ENCODE measurements around the gene TTC33. TPM values are rescaled to one million over a fixed set of nuclear protein-coding genes. Genes with fewer than 3 reads are reported as not detected.

Gene TTC33
- total RNA-seq, 1 experiment from 2014 or later, result 30.2 TPM

- no peak for DNase-seq
- no peaks in the 10 kb centered on the region for H3K36me3 ChIP-seq (ENCODE audit: low read depth)
- no peaks in the 10 kb centered on the region for H3K9me3 ChIP-seq (ENCODE audit: insufficient read depth, low read depth)
- no peak overlapping the region for H2AFZ ChIP-seq
- no peaks in the 10 kb centered on the region for H3K79me2 ChIP-seq (ENCODE audit: low read depth)
- BruUV-seq (replicated peaks), result no TSS peak
- no peak for TF ChIP-seq CTCF (conservative IDR thresholded peaks at IDR 0.05)
- TF ChIP-seq EZH2 (IDR thresholded peaks at IDR 0.05; ENCODE audit: low read depth), result no peak
- intact Hi-C loops (cut with micrococcal nuclease; ENCODE audit: unreplicated experiment), result no loop called here
- no peak overlapping the region for H3K4me3 ChIP-seq
- H3K4me1 ChIP-seq (replicated peaks; ENCODE audit: insufficient read depth), result no peaks in the 10 kb centered on the region
- H3K9me2 ChIP-seq (ENCODE audit: insufficient read depth), result no peaks in the 10 kb centered on the region
- H3K4me2 ChIP-seq, result no peak overlapping the region
- H3K27ac ChIP-seq, result no peak overlapping the region
- H3F3A ChIP-seq (ENCODE audit: insufficient read depth, low read depth), result no peaks in the 10 kb centered on the region
- H4K20me1 ChIP-seq (ENCODE audit: insufficient read depth), result no peaks in the 10 kb centered on the region
- H3K27me3 ChIP-seq (ENCODE audit: insufficient read depth, low read depth), result no peaks in the 10 kb centered on the region
- ChIA-PET POLR2A (ENCODE audit: unreplicated experiment) (no interaction called here), CTCF (interaction anchor here (0.7 kb wide), 1 partner anchor 17 kb away, joined by 3 read pairs; no protein-coding TSS in a partner anchor)
Measured at GRCh38 chr5:40501711-40502444, 253.9 kb downstream of the TTC33 start.

DNA sequence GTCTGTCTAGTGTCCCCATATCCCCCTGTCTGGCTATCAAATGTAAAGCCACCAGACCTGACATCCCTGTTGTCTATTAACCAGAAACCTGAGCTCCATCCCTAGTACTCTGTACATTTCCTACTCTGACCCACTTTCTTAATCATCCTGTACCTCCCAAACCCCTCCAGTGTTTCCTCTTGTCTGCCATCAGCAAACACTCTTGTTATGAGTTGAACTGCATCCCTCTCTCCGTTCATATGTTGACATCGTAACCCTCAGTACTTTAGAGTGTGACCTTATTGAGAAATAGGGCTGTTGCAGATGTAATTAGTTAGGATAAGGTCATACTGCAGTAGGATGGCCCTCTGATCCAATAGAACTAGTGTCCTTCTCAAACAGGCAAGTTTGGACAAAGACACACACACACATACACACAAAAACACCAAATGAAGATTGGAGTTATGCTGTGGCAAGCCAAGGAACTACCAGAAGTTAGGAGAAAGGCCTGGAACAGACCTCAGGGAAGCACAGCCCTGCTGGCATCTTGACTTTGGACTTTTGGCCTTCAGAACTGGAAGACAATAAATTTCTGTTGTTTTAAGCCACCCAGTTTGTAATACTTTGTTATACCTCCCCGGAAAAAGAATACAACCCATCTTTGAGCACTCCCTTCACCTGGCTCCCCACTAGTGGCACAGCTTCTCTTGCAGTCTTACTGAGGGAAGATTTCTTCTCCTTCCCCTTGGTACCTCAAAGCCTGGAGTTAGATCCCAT lies 256.1 kb downstream of the TTC33 start:
- H2AFZ ChIP-seq, result no peak overlapping the region

GRCh38 chr5:40499007-40499406 lies 256.8 kb downstream of the TTC33 start:
- intact Hi-C loops (cut with micrococcal nuclease; ENCODE audit: unreplicated experiment), result loop anchor here (5.0 kb wide), 1 partner anchor 112 kb away; no protein-coding TSS in a partner anchor
- Histone ChIP-seq H3K36me3 (ENCODE audit: low read depth) (no peaks in the 10 kb centered on the region), H3K9me3 (ENCODE audit: insufficient read depth, low read depth) (0 out of 2 replicates have a peak, but pooled peaks cover under 1% of the 10 kb centered on the region), H3K79me2 (ENCODE audit: low read depth) (no peaks in the 10 kb centered on the region), H3K27ac (no peak overlapping the region), H3K27me3 (ENCODE audit: insufficient read depth, low read depth) (no peaks in the 10 kb centered on the region), H3K4me1 (replicated peaks; ENCODE audit: insufficient read depth) (no peaks in the 10 kb centered on the region), H3K9me2 (ENCODE audit: insufficient read depth) (no peaks in the 10 kb centered on the region), H3K4me3 (no peak overlapping the region), H3K4me2 (no peak overlapping the region), H4K20me1 (ENCODE audit: insufficient read depth) (no peaks in the 10 kb centered on the region), H2AFZ (no peak overlapping the region), H3F3A (ENCODE audit: insufficient read depth, low read depth) (no peaks in the 10 kb centered on the region)
- no peak for DNase-seq
- POLR2A ChIA-PET (ENCODE audit: unreplicated experiment), result no interaction called here
- no TSS peak for BruUV-seq (replicated peaks)
- TF ChIP-seq EZH2 (IDR thresholded peaks at IDR 0.05; ENCODE audit: low read depth), result no peak
- TF ChIP-seq CTCF (conservative IDR thresholded peaks at IDR 0.05), result no peak
- CTCF ChIA-PET, result no interaction called here

More for the DNA sequence above, 256.1 kb downstream of the TTC33 start:
- Histone ChIP-seq H3K36me3 (ENCODE audit: low read depth) (no peaks in the 10 kb centered on the region), H3K9me2 (ENCODE audit: insufficient read depth) (no peaks in the 10 kb centered on the region), H3K4me3 (no peak overlapping the region), H3K27ac (no peak overlapping the region), H3K9me3 (ENCODE audit: insufficient read depth, low read depth) (no peaks in the 10 kb centered on the region), H4K20me1 (ENCODE audit: insufficient read depth) (no peaks in the 10 kb centered on the region), H3K4me1 (replicated peaks; ENCODE audit: insufficient read depth) (no peaks in the 10 kb centered on the region), H3K79me2 (ENCODE audit: low read depth) (no peaks in the 10 kb centered on the region), H3K27me3 (ENCODE audit: insufficient read depth, low read depth) (no peaks in the 10 kb centered on the region), H3K4me2 (no peak overlapping the region), H3F3A (ENCODE audit: insufficient read depth, low read depth) (no peaks in the 10 kb centered on the region)
- POLR2A ChIA-PET (ENCODE audit: unreplicated experiment), result no interaction called here
- no peak for DNase-seq
- TF ChIP-seq CTCF (conservative IDR thresholded peaks at IDR 0.05) (no peak), EZH2 (IDR thresholded peaks at IDR 0.05; ENCODE audit: low read depth) (no peak)
- CTCF ChIA-PET, result no interaction called here
- intact Hi-C loops (cut with micrococcal nuclease; ENCODE audit: unreplicated experiment), result loop anchor here (5.0 kb wide), 1 partner anchor 112 kb away; no protein-coding TSS in a partner anchor
- BruUV-seq (replicated peaks), result no TSS peak
